Activated naive CD4-positive, alpha-beta T cell treated with Interleukin-2 at 50 U/mL for 16 hours (primary cell): Measurements from ENCODE around the gene DUSP19.
"Not testable (repeated sequence)": the region's sequence is repeated elsewhere in the genome, so short reads cannot be mapped to it uniquely, and the experiment has no call there.

Source experiments
- DNase-seq: peaks from one replicate; pipeline ENCODE4 v3.0.0-alpha.2; 2020

Gene DUSP19

GRCh38 chr2:183078464-183079138 lies at the start of gene DUSP19:
TSS of gene DUSP19 (plus strand) at chr2:183078747. CDS start at chr2:183078934, 187 bp downstream.
- peak; percentile 83 for DNase-seq

- DNase-seq = no peak
These were observed 49.3 kb upstream of the DUSP19 start for GRCh38 chr2:183029219-183029618.

DNA sequence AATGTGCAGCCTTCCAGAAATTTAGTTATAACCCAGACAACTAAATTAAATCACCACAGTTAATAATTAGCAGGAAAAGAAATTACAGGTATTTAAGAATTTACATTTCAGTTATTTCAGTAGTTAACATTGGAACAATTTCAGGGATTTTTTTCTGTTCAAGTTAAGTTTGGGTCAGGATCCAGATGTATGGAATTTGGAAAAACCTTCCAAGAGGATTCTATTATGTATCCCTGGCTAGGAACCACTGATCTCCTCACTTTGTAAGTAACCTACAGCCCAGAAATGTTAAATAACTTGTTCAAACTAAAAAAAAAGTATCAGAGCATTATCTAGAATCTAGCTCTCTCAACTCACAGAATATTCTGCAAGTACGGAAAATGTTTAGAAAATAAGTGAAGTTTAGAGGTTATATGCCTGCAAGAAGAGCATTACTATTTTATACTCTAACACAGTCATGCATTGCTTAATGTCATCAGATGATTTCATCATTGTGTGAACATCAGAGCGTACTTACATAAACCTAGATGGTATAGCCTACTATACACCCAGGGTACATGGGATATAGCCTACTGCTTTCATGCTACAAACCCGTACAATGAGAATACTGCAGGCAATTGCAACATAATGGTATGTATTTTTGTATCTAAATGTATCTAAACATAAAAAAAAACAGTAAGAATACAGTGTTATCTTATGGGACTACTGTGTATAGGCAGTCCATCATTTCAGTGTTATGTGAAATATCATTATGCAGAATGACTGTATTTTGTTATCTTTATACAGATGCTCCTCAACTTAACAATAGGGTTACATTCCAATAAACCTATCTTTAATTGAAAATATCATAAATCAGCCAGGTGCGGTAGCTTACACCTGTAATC lies 46.4 kb upstream of the DUSP19 start:
- no peak for DNase-seq

DNA sequence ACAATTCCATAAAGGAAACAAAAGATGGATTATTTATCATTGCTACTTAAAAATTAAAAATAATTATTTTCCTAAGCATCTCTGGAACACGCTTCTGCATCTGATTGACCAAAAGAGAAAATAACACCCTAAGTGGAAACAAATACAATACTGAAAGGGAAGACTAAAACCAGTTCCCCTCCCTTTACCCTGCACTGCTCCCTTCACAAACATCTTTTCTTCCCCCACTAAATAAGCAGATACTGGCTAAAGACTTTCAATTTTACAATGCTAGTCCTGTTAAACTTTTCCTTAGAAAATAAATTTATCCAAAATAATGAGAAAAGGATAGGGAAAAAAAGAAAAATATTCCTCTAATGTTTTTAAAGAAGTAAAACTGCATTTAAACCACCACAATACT lies 44.6 kb upstream of the DUSP19 start:
- DNase-seq = no peak

DNA sequence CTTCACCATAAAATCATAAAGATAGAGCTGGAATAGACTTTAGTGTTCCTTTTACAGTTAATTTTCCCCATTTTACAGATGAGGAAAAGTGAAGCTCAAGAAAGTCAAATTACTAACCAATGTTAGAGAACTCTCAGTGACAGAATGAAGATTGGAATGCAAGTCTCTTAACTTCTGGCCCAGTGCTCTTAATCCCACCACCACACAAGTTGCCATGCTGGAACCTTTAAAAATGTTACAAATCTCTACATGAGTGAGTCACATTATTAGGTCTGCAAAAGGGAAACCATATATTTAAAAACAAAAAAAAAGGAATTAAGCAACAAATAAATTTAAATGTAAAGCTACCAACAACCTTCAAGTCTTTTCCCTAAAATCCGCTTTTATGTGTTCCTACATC lies 43.7 kb upstream of the DUSP19 start:
- DNase-seq = no peak

DNA sequence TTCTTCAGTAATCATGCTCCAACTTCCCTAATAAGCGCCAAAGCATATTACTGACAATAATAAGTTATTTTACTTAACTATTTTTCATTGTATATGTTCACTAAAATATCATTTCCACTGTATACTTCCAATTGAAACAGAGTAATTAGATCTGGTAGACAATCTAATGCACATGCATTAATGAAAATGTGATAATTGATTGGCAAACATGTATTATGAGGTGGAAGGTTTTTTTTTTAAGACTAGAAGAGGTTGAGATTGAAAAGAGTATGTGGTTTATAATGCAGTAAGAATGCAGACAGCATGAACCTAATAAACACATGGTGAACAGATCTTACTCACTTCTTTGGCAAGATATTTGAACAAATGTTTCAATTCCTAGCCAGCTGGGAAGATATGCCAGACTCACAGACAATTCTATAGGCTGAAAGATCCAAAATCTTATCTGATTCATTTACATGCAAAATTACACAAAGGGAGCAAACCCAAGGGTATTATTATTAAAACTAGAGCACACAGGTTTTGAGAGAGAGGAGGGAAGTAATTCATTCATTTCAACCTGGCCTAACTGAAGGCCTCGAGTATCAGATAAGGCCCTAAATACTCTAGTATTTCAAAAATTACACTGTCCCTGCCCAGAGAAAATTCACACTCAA lies 43.1 kb upstream of the DUSP19 start:
- no peak for DNase-seq

- DNase-seq = no peak
These were observed 42.4 kb upstream of the DUSP19 start for GRCh38 chr2:183035954-183036669.

DNA sequence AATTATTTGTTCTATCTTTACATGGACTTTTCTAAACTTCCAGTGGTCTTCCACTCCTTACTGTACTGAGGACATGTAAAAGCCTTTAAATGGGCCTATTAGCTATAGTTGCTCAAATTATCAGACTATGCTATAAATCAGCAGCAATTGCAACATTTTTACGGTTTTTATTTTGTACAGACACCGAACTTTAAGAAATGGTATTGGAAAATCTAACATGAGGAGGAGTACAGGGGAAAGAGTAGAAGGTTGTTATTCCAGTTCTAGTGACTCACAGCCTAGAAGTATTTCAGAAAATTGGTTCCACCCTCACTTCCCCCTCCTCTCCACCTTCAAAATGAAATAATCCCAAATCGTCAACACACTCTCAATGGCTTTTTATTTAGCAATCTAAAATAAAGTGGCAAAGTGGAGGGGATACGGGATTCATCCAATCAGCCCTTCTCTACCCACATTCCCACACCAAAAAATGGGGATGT lies 41.4 kb upstream of the DUSP19 start:
- DNase-seq = no peak

DNA sequence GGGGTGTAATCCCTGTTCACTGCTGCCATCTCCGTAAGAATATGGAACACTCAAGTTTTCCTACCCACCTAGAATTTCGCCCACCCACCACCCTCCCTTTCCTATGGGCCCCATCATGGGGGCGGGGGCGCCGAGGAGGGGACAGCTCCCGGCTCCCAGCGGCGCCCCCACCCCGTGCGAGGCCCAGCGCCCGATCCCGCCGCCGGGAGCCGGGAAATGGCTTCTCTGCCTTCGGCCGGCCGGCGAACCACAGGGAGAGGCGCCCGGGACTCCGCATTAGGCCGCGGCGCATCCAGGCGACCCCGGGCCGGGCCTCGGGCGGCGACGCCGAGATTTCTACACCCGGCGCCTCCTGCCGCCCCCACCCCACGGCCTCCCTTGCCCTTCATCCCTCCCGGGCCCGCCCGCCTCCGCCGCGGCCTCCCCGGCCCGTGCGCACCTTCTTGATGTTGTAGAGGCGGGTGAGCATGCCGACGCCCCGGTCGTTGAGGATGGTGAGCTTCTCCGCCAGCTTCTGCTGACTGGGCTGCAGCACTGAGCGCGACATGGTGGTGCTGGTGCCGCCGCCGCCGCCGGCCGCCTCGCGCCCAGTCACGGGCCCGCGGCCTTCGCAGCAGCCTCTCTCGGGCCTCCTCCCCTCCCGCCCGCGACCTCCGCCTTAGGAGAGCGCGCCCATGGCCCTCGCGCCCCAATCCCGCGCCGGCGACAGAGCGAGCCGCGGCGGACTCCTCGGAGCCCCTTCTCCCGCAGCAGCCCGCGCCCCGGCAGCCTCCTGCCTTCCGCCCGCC lies 40.8 kb upstream of the DUSP19 start:
- DNase-seq = peak; percentile 54

DNA sequence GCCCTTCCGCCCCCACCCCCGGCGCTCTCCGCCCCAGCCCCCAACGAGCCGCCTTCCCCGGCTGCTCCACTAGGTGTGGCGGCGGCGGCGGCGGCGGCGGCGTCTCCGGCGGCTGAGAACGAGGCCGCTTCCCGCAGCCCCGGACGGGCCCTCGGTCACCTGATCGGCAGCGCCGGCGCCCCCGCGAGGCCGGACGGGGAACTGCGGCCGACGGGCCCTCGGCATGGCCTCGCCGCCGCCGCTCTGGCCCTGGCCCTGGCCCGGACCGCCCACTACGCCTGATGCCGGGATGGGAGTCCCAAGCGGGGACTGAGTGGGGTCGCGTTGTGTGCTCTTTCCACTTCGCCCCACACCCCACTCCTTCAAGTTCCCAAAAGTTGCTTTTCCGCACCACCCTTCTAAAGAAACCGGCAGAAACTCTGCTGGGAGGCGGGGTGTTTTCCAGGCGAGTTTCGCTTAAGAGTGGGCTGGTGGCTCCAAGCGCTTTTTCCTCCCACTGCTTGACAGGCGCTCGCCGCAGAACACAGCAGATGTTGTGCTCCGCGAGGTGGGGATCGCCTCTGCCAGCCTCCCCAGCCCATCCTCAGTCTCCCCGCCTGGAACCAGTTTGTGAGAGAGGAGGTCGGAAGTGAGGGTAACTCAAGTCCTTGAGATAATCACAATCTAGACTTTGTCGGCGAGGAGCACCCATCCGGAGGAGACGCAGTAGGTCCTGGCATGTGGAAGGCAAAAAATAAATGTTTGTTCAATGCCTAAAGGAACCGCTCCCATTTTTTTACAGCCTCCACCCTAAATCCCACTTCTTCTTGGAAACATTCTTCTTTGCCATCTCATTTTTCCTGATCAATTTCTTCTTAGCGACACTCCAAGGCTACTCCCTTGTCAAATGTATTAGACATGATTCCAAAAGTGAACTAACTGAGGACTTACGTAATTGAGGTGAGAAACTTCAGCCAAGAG lies 39.9 kb upstream of the DUSP19 start, which contains the start of gene NCKAP1:
TSS of gene NCKAP1 (minus strand) at position 117 of the 960 bp plus-strand sequence. CDS start 358 bp downstream, outside the sequence.
- DNase-seq = peak; percentile 89

DNA sequence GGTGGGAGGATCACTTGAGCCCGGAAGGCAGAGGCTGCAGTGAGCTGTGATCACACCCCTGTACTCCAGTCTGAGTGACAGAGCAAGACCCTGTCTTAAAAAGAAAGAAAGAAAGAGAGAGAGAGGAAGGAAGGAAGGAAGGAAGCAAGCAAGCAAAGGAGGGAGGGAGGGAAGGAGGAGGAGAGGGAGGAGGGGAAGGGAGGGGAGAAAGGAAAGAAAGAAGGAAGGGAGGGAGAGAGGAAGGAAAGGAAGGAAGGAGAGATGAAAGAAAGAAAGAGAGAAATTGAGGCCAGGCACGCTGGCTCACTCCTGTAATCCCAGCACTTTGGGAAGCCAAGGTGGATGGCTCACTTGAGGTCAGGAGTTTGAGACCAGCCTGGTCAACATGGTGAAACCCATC lies 37.9 kb upstream of the DUSP19 start:
- no peak for DNase-seq

GRCh38 chr2:183043580-183043979 lies 35.0 kb upstream of the DUSP19 start:
- not testable (repeated sequence) for DNase-seq

DNA sequence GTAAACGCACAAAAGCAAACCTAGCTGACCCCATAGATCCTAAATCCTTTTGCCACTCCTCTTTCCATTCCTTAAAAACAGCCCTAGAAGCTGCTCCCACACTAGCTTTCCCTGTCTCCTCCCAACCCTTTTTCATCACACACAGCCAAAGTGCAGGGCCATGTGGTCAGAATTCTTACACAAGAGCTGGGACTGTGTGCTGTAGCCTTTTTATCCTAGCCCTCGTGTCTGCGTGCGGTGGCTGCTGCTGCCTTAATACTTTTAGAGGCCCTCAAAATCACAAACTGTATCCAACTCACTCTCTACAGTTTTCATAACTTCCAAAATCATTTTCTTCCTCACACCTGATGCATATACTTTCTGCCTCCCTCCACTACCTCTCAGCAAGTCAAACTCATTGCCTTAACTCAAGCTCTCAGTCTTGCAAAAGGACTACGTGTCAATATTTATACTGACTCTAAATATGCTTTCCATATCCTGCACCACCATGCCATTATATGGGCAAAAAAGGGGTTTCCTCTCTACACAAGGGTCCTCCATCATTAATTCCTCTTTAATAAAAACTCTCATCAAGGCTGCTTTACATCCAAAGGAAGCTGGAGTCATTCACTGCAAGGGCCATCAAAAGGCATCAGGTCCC lies 30.9 kb upstream of the DUSP19 start:
- DNase-seq = not testable (repeated sequence)

DNA sequence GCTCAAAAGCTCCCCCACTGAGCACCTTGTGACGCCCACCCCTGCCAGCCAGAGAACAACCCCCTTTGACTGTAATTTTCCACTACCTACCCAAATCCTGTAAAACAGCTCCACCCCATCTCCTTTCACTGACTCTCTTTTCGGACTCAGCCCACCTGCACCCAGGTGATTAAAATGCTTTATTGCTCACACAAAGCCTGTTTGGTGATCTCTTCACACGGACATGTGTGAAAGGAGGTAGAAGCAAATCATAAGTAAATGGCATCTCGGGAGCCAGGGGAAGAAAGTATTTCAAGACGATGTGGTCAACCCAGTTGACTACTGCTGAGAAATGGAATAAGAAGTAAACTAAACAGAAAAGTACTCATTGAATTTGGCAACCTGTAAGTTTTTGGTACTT lies 29.1 kb upstream of the DUSP19 start:
- DNase-seq = no peak

GRCh38 chr2:183057333-183057985 lies 21.1 kb upstream of the DUSP19 start:
- DNase-seq = no peak

DNA sequence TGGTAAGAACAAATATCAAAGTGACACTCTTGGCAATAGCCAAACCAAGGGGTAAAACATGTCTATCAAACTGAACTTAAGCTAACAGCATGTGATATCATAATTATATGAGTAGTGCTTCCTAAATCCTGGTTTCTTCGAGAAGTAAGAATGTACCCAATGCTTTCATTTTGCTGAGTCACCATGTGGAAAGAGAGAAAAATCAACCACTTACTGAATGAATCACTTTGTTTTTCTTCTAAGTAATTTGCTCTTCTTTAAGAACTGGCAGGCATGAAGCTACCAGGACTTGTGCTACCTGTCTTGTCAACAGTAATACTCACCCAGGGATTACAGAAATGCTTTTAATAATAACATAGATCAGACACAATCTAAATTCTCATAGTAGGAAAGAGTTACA lies 19.0 kb upstream of the DUSP19 start:
- no peak for DNase-seq

DNA sequence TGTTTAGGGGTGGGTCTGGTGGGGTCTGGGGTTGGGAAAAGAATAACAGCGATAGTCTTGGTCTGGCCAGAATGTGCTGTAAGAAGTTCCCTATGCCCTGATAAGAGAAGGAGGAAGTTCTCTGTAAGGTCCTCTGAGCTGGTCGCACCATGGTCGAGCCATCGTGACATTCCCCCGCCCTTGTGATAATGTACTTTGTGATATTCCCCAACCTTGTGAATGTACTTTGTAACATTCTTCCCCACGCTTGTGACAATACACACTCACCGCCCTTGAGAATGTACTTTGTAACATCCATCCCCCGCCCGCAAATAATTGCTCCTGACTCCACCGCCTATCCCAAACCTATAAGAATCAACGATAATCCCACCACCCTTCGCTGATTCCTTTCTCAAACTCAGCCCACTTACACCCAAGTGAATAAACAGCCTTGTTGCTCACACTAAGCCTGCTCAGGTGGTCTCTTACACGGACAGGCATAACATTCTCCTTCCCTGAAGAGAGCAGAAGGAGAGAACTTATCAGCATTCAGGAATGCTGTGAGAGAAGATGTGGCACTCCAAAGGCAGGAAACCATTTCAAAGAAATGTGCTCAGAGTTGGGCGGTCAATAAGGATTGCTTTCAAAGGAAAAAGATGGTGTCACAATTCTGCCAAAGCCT lies 17.8 kb upstream of the DUSP19 start:
- DNase-seq = no peak

DNA sequence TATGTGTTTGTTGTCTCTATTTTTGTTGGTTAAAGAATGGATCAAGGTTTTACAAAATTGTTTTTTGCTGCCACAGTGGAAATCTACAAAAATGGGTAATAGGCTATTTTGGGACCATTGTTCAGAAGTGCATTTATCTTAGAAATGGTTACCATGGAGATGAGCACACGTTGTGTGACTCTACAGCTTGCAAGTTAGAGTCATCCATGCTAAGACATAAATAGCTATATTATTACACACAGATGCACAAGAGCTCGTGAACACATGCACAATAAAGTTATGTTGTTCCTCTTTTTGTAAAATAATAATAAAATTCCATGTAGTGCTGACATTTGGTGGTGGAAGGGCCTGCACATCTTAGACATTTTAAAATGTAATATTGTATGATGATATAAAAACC lies 15.5 kb upstream of the DUSP19 start:
- no peak for DNase-seq

DNA sequence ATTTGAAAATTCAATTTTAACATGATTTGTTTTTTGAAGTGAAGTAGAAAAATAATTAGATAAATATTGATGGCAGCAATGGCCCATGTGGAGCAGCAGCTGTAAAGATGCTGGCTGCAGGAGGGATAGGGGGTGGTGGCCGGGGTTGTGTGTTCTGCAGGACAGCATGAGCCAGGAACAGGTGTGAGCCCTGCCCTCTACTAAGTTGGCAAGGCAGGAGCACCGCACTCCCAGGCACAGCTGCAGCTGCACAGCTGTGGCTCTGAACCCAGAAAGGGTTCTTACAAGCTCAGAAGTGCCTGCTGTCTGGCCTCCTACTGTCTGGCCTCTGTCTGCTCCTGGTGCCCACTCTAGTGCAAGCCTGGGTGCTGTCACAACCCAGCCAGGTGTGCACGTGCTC lies 10.0 kb upstream of the DUSP19 start:
- DNase-seq = no peak
